SK-N-MC (cell line): ENCODE data around the gene AK4.
"Not testable (repeated sequence)": the region's sequence is repeated elsewhere in the genome, so short reads cannot be mapped to it uniquely, and the experiment has no call there.

Experiments used
- DNase-seq: peaks from one replicate; pipeline ENCODE4 v3.0.0-alpha.2; 2011; ENCODE audit warnings: low read depth, low spot score
- H3K27ac ChIP-seq: fragments of 200-600 bp; sonication (generic); 2 replicates; pipeline ENCODE4 v1.5.1; 2016; ENCODE audit warnings: mixed run types
- H3K36me3 ChIP-seq: fragments of 200-600 bp; sonication (generic); 2 replicates; pipeline ENCODE4 v1.6.1; 2017; ENCODE audit warnings: antibody characterized with exemption, low read length, mixed read lengths; ENCODE audit not compliant: insufficient read depth
- H3K4me3 ChIP-seq: fragments of 200-600 bp; sonication (generic); 2 replicates; pipeline ENCODE4 v1.5.1; 2016
- H3K9ac ChIP-seq: fragments of 200-600 bp; sonication (generic); 2 replicates; pipeline ENCODE4 v1.8.0; 2017; ENCODE audit warnings: mixed run types, mixed read lengths; ENCODE audit not compliant: insufficient read length
- H3K9me3 ChIP-seq: fragments of 200-600 bp; sonication (generic); 2 replicates; pipeline ENCODE4 v1.6.1; 2017; ENCODE audit warnings: low read depth, mild to moderate bottlenecking, antibody characterized with exemption, low read length, moderate library complexity, mixed read lengths
- EZH2 ChIP-seq: fragments of 200-600 bp; sonication (generic); IDR thresholded peaks from one replicate; pipeline ENCODE4 v1.6.1; 2017; ENCODE audit warnings: antibody characterized with exemption
- FOXP2 ChIP-seq: optimal IDR thresholded peaks from 2 replicates; pipeline ENCODE3; 2011; ENCODE audit warnings: mild to moderate bottlenecking, moderate library complexity; ENCODE audit not compliant: insufficient read depth; ENCODE audit errors: extremely low read length, control extremely low read depth
- POLR2AphosphoS5 ChIP-seq: IDR thresholded peaks from 2 replicates; pipeline ENCODE4 v1.6.1; 2012; ENCODE audit warnings: mild to moderate bottlenecking, low read depth, low read length, borderline replicate concordance

AK4 gene

GRCh38 chr1:65148178-65148547 lies at the start of gene AK4:
Gene AK4 (plus strand): TSS chr1:65148203. CDS start chr1:65148408, 205 bp downstream.
- not testable (repeated sequence) for H3K9me3 ChIP-seq, DNase-seq, H3K36me3 ChIP-seq
- Histone ChIP-seq H3K27ac (peak within 1 kb of the TSS; percentile 50; the same call in 1 of the 2 replicates), H3K4me3 (peak within 1 kb of the TSS; percentile 91), H3K9ac (peak within 1 kb of the TSS; percentile 61)

GRCh38 chr1:65103807-65104206 lies 44.2 kb upstream of the AK4 start:
- DNase-seq = no peak
- TF ChIP-seq FOXP2 (no peak), POLR2AphosphoS5 (no peak), EZH2 (no peak)
- H3K27ac ChIP-seq = no peak overlapping the region
- no peak overlapping the region for H3K4me3 ChIP-seq
- no peak overlapping the region for H3K9ac ChIP-seq
- no peaks in the 10 kb centered on the region for H3K36me3 ChIP-seq
- H3K9me3 ChIP-seq = no peaks in the 10 kb centered on the region

DNA sequence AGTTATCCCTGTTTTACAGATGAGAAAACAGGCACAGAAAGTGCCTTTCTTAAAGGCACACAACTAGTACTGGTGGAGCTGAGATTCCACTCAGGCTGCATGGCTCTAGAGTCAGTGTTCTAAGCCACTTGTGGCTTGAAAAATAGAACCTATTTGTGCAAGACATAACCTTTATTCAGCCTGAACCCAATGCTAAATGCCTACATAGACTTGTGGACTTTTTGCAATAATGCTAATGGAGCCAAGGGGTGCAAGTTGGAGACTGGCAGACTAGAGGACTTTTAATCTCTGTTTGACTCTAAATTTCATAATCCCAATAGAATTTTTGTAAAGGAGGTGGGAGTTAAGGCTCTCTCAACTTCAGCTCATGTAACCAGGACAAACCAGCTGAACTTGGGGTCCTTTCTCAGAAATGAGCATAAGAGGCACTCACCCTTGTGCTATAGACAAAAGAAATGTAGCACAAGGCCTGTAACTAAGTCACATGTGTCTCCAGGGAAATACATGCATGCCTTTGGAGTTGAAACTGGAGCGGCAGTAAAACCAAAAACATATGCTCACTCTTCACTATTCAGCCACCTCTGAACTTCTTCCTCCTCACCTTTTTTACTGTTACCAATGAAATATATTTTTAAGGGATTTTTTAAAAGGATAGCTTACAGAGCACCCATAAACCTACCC lies 43.0 kb upstream of the AK4 start:
- Histone ChIP-seq H3K9ac (peak overlapping the region; percentile 45), H3K4me3 (0 out of 2 replicates have a peak overlapping the region, but pooled peaks have one; percentile 25), H3K27ac (peak overlapping the region; percentile 26), H3K9me3 (no peaks in the 10 kb centered on the region), H3K36me3 (no peaks in the 10 kb centered on the region)
- no peak for TF ChIP-seq EZH2
- no peak for TF ChIP-seq POLR2AphosphoS5
- no peak for DNase-seq

DNA sequence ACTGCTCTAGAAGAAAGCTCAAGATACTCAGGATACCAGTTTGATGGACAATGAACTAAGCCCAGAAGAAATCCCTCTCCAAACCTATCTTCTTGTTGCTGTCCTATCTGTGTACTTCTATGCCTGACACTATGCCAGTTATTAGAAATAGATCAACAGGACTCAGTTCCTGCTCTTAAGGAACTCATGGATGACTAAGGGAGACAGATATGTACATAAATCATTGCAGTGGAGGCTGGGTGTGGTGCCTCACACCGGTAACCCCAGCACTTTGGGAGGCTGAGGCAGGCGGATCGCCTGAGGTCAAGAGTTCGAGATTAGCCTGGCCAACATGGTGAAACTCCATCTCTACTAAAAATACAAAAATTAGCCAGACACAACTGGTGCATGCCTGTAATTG lies 42.4 kb upstream of the AK4 start:
- no peak for TF ChIP-seq POLR2AphosphoS5
- no peak for TF ChIP-seq EZH2
- TF ChIP-seq FOXP2 = no peak
- Histone ChIP-seq H3K9ac (no peak overlapping the region), H3K4me3 (no peak overlapping the region), H3K9me3 (no peaks in the 10 kb centered on the region), H3K36me3 (no peaks in the 10 kb centered on the region), H3K27ac (no peak overlapping the region)
- no peak for DNase-seq

DNA sequence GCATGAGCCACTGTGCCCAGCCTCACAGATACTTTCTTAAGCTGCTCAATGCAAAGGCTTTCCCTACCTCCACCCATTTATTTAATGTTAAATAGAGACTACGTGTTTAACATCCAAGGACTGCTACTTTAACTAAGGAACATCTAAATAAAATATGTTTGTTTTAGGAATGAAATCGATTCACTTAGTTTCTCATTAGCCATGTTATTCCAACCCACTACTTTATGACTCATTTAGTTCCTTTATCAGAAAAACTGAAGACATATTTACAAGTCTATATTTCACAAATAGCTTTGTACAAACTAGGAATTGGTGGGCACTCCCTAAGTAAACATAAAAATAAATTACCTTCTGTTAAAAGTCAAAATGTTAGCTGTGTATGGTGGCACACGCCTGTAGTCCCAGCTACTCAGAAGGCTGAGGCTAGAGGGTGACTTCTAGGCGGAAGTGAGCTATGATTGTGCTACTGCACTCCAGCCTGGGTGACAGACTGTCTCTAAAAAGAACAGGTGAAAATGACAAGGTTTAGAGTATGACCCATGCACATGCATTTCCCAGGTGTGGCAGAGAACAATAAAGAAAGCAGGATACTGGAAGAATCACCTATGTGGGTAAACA lies 39.9 kb upstream of the AK4 start:
- Histone ChIP-seq H3K36me3 (no peaks in the 10 kb centered on the region), H3K9ac (no peak overlapping the region), H3K9me3 (no peaks in the 10 kb centered on the region), H3K4me3 (no peak overlapping the region), H3K27ac (no peak overlapping the region)
- TF ChIP-seq FOXP2 (no peak), EZH2 (no peak), POLR2AphosphoS5 (no peak)
- DNase-seq = no peak

- Histone ChIP-seq H3K27ac (no peak overlapping the region), H3K9me3 (no peaks in the 10 kb centered on the region), H3K36me3 (no peaks in the 10 kb centered on the region), H3K9ac (no peak overlapping the region), H3K4me3 (no peak overlapping the region)
- no peak for TF ChIP-seq EZH2
- no peak for TF ChIP-seq POLR2AphosphoS5
- no peak for TF ChIP-seq FOXP2
- no peak for DNase-seq
Observed at GRCh38 chr1:65109487-65109886, 38.5 kb upstream of the AK4 start.

DNA sequence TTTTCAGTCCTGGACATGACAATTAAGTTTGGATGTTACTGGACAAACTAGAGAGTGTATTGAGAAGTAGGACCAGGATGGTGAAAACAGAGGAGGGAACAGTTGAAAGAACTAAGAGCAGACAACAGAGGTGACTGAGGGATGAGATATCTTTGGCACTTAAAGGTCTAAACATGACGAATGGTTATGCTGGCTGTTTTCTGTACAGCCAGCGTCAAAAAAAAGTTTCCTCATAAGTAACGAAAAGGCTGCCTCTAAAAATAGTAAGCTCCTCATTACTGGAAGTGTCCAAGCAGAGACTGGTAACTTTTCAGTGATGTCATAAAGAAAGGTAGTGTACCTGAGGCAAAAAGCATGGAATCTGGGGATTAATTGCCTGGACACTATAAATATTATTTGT lies 35.2 kb upstream of the AK4 start:
- no peak overlapping the region for H3K9ac ChIP-seq
- no peaks in the 10 kb centered on the region for H3K36me3 ChIP-seq
- no peaks in the 10 kb centered on the region for H3K9me3 ChIP-seq
- no peak overlapping the region for H3K4me3 ChIP-seq
- TF ChIP-seq POLR2AphosphoS5 (no peak), FOXP2 (no peak), EZH2 (no peak)
- H3K27ac ChIP-seq = no peak overlapping the region
- no peak for DNase-seq

GRCh38 chr1:65113298-65113697 lies 34.7 kb upstream of the AK4 start:
- no peak for DNase-seq
- Histone ChIP-seq H3K36me3 (no peaks in the 10 kb centered on the region), H3K9me3 (no peaks in the 10 kb centered on the region), H3K9ac (no peak overlapping the region), H3K4me3 (no peak overlapping the region), H3K27ac (0 out of 2 replicates have a peak overlapping the region, but pooled peaks have one; percentile 44)
- TF ChIP-seq EZH2 = no peak
- TF ChIP-seq FOXP2 = no peak
- TF ChIP-seq POLR2AphosphoS5 = no peak

DNA sequence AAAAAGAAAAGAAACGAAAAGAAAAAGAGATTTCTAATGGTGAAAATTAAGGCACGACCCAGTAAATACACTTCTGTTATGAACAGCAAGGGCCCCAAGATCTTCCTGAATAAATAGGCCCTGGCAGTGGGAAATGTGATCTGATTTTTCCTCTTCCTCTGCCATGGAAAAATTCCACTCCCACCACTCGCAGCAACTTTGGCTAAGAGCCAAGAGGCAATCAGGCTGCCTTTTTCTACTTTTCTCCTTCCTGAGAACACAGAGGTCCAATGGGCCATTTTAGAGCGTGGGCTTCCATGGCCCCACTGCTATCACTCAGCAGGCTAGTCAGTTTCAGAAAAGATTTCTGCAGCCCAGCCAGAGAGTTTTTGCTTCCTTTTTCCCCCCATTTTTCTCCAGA lies 33.7 kb upstream of the AK4 start:
- H3K36me3 ChIP-seq = no peaks in the 10 kb centered on the region
- H3K4me3 ChIP-seq = peak overlapping the region; percentile 4; the same call in 1 of the 2 replicates
- no peaks in the 10 kb centered on the region for H3K9me3 ChIP-seq
- TF ChIP-seq POLR2AphosphoS5 (no peak), EZH2 (no peak), FOXP2 (no peak)
- H3K9ac ChIP-seq = peak overlapping the region; percentile 2
- H3K27ac ChIP-seq = peak overlapping the region; percentile 54
- peak; percentile 42 for DNase-seq
